HepG2 (cell line): Measurements from ENCODE around the gene VASN. TPM values are rescaled to one million over a fixed set of nuclear protein-coding genes. Genes with fewer than 3 reads are reported as not detected.

Experiments used
- AGO1 ChIP-seq: fragments of 200-400 bp; formaldehyde crosslinking; IDR thresholded peaks from 2 replicates; pipeline ENCODE4 v1.6.1; 2017; ENCODE audit warnings: mild to moderate bottlenecking, low read depth, low read length, moderate library complexity; ENCODE audit not compliant: poor library complexity, severe bottlenecking
- CCAR2 ChIP-seq: fragments of 200-400 bp; formaldehyde crosslinking; optimal IDR thresholded peaks from 2 replicates; pipeline ENCODE3; 2018; ENCODE audit warnings: low read depth, mild to moderate bottlenecking, low read length, moderate library complexity
- CREBL2 ChIP-seq: sonication (generic); formaldehyde crosslinking; IDR thresholded peaks from 2 replicates; pipeline ENCODE4 v1.8.1; 2023; ENCODE audit warnings: missing genetic modification reagents, mild to moderate bottlenecking, borderline replicate concordance
- DNMT3B ChIP-seq: conservative IDR thresholded peaks from 2 replicates; pipeline ENCODE4 v1.6.1; 2016; ENCODE audit warnings: missing biosample characterization, control low read depth
- EEA1 ChIP-seq: sonication (generic); formaldehyde crosslinking; IDR thresholded peaks from 2 replicates; pipeline ENCODE4 v1.5.1; 2020; ENCODE audit warnings: mild to moderate bottlenecking, missing genetic modification reagents, borderline replicate concordance
- EED ChIP-seq: sonication (generic); formaldehyde crosslinking; IDR thresholded peaks from 2 replicates; pipeline ENCODE4 v1.5.0; 2020; ENCODE audit warnings: mild to moderate bottlenecking, missing genetic modification reagents
- ESRRA ChIP-seq: sonication (generic); formaldehyde crosslinking; IDR thresholded peaks from 2 replicates; pipeline ENCODE4 v1.5.1; 2020; ENCODE audit warnings: mild to moderate bottlenecking, low read depth, missing genetic modification reagents
- JUND ChIP-seq: sonication (generic); formaldehyde crosslinking; IDR thresholded peaks from 2 replicates; pipeline ENCODE4 v1.8.0; 2022; ENCODE audit warnings: mild to moderate bottlenecking, missing genetic modification reagents
- KDM6A ChIP-seq: IDR thresholded peaks from 2 replicates; pipeline ENCODE4 v1.6.1; 2016; ENCODE audit warnings: low read depth
- MLX ChIP-seq: IDR thresholded peaks from 2 replicates; pipeline ENCODE4 v1.6.1; 2016
- MTF1 ChIP-seq: sonication (generic); formaldehyde crosslinking; IDR thresholded peaks from 2 replicates; pipeline ENCODE4 v1.5.0; 2020; ENCODE audit warnings: missing genetic modification reagents
- MXD4 ChIP-seq: IDR thresholded peaks from 2 replicates; pipeline ENCODE4 v1.6.1; 2016; ENCODE audit warnings: mild to moderate bottlenecking, missing biosample characterization, missing genetic modification reagents
- NFKB2 ChIP-seq: sonication (generic); formaldehyde crosslinking; IDR thresholded peaks from 2 replicates; pipeline ENCODE4 v1.4.0; 2020; ENCODE audit warnings: missing genetic modification reagents, borderline replicate concordance
- NFYB ChIP-seq: sonication (generic); formaldehyde crosslinking; IDR thresholded peaks from 2 replicates; pipeline ENCODE4 v1.4.0; 2020; ENCODE audit warnings: missing genetic modification reagents
- PHF8 ChIP-seq: sonication (generic); formaldehyde crosslinking; IDR thresholded peaks from 2 replicates; pipeline ENCODE4 v1.5.0; 2020; ENCODE audit warnings: missing genetic modification reagents
- RFX5 ChIP-seq: IDR thresholded peaks from 2 replicates; pipeline ENCODE4 v1.6.1; 2011; ENCODE audit warnings: low read depth, low read length, improper control_type of control experiment
- SCMH1 ChIP-seq: sonication (generic); formaldehyde crosslinking; IDR thresholded peaks from 2 replicates; pipeline ENCODE4 v1.9.0; 2021; ENCODE audit warnings: missing genetic modification reagents, mild to moderate bottlenecking, borderline replicate concordance
- SMAD3 ChIP-seq: sonication (generic); formaldehyde crosslinking; IDR thresholded peaks from 2 replicates; pipeline ENCODE4 v1.4.0; 2020; ENCODE audit warnings: missing genetic modification reagents
- SSRP1 ChIP-seq: IDR thresholded peaks from 2 replicates; pipeline ENCODE4 v1.6.1; 2016; ENCODE audit warnings: control low read depth
- TBX3 ChIP-seq: fragments of 450-650 bp; IDR thresholded peaks from 2 replicates; pipeline ENCODE4 v1.6.1; 2017; ENCODE audit warnings: antibody characterized with exemption, mild to moderate bottlenecking, inconsistent platforms, borderline replicate concordance
- ZFP62 ChIP-seq: sonication (generic); formaldehyde crosslinking; IDR thresholded peaks from 2 replicates; pipeline ENCODE4 v1.4.0; 2020; ENCODE audit warnings: missing genetic modification reagents
- ZNF3 ChIP-seq: IDR thresholded peaks from 2 replicates; pipeline ENCODE4 v1.7.0; 2017; ENCODE audit warnings: inconsistent platforms
- ZNF512B ChIP-seq: sonication (generic); formaldehyde crosslinking; IDR thresholded peaks from 2 replicates; pipeline ENCODE4 v1.5.1; 2020; ENCODE audit warnings: missing genetic modification reagents, mild to moderate bottlenecking, borderline replicate concordance
- ZNF652 ChIP-seq: IDR thresholded peaks from 2 replicates; pipeline ENCODE4 v1.6.1; 2016; ENCODE audit warnings: low read depth, borderline replicate concordance
- ZNF746 ChIP-seq: sonication (generic); formaldehyde crosslinking; IDR thresholded peaks from 2 replicates; pipeline ENCODE4 v1.8.0; 2022; ENCODE audit warnings: mild to moderate bottlenecking, missing genetic modification reagents
- ZNF782 ChIP-seq: sonication (generic); formaldehyde crosslinking; IDR thresholded peaks from 2 replicates; pipeline ENCODE4 v1.4.0; 2020; ENCODE audit warnings: missing genetic modification reagents, mild to moderate bottlenecking, borderline replicate concordance
- polyA plus RNA-seq, 8 experiments: library from polyadenylated mRNA; depleted of rRNA in 3 of 8; stranded (reverse) in 7 of 8; unstranded in 1 of 8; fragments of >200 nt; fragmentation: Illumina TruSeq in 4 of 8; extraction: Trizol in 4 of 8; gene quantifications; 2 replicates each; pipeline versions ENCODE4 v1.2.1 to v1.2.3, GENCODE V29; 2011 to 2016; ENCODE audit warnings: low read depth in 4 of 8, missing spikeins in 1 of 8, mixed read lengths in 1 of 8; ENCODE audit not compliant: insufficient read depth in 1 of 8
- total RNA-seq, 5 experiments: library from RNA; depleted of rRNA; stranded (reverse); fragments of >200 nt; fragmentation: Illumina TruSeq; extraction: Trizol; gene quantifications; 2 replicates each; pipeline ENCODE4 v1.2.3, GENCODE V29; 2016; ENCODE audit warnings: low read depth in 1 of 5
- TF ChIP-seq, protein P1 (sequence below): IDR thresholded peaks from 2 replicates; pipeline ENCODE4 v1.6.1; 2016; ENCODE audit warnings: missing genetic modification reagents, missing compliant biosample characterization
- TF ChIP-seq, protein P2 (sequence below): sonication (generic); formaldehyde crosslinking; IDR thresholded peaks from 2 replicates; pipeline ENCODE4 v1.4.0; 2020; ENCODE audit warnings: mild to moderate bottlenecking, missing genetic modification reagents

The VASN gene
- total and polyA plus RNA-seq, 2 of the 13 experiments (the other 11 are each of a cell fraction or from before 2014, with no cell fraction given): 8.4 to 18.2 TPM

GRCh38 chr16:4372578-4373355, 1.1 kb downstream of the VASN start (continued):
- TF ChIP-seq ZNF512B (CRISPR knock-in tag) (no peak), MTF1 (CRISPR knock-in tag) (no peak), MLX (no peak), MXD4 (CRISPR knock-in tag) (no peak), CCAR2 (no peak), TBX3 (no peak; the same call in 1 of the 2 replicates), DNMT3B (CRISPR knock-in tag) (no peak), CREBL2 (no peak), ZNF746 (peak; percentile 77; the same call in 1 of the 2 replicates), EED (CRISPR knock-in tag) (no peak), ZNF3 (CRISPR knock-in tag) (no peak), ESRRA (CRISPR knock-in tag) (no peak), AGO1 (peak; percentile 27), JUND (CRISPR knock-in tag) (peak; percentile 16; the same call in 1 of the 2 replicates), ZNF652 (CRISPR knock-in tag) (0 out of 2 replicates have a peak, but pooled peaks have one; percentile 18), SCMH1 (CRISPR knock-in tag) (no peak), NFYB (CRISPR knock-in tag) (no peak), RFX5 (no peak), KDM6A (CRISPR knock-in tag) (no peak; the same call in 1 of the 2 replicates), NFKB2 (CRISPR knock-in tag) (no peak; the same call in 1 of the 2 replicates), SMAD3 (no peak), SSRP1 (CRISPR knock-in tag) (no peak), PHF8 (CRISPR knock-in tag) (peak; percentile 16; the same call in 1 of the 2 replicates), ZNF782 (CRISPR knock-in tag) (no peak), EEA1 (no peak), ZFP62 (CRISPR knock-in tag) (no peak)
- TF ChIP-seq, protein P1, sequence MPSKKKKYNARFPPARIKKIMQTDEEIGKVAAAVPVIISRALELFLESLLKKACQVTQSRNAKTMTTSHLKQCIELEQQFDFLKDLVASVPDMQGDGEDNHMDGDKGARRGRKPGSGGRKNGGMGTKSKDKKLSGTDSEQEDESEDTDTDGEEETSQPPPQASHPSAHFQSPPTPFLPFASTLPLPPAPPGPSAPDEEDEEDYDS (CRISPR knock-in tag): peak; percentile 70; the same call in 1 of the 2 replicates
- TF ChIP-seq, protein P2, sequence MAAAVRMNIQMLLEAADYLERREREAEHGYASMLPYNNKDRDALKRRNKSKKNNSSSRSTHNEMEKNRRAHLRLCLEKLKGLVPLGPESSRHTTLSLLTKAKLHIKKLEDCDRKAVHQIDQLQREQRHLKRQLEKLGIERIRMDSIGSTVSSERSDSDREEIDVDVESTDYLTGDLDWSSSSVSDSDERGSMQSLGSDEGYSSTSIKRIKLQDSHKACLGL (CRISPR knock-in tag): no peak
